SK-N-SH treated with all-trans-retinoic acid at 6 μM for 48 hours (cell line): Measurements from ENCODE around the gene ABCC11.

Experiments
- CSRNP3 ChIP-seq: fragments of 250-450 bp; sonication (Bioruptor Pico); IDR thresholded peaks from 2 replicates; pipeline ENCODE4 v1.5.1; 2021; ENCODE audit warnings: mild to moderate bottlenecking, moderate library complexity
- ISL1 ChIP-seq: fragments of 250-450 bp; sonication (Bioruptor Pico); IDR thresholded peaks from 2 replicates; pipeline ENCODE4 v2.1.2; 2022; ENCODE audit warnings: mild to moderate bottlenecking, moderate library complexity
- OSR1 ChIP-seq: fragments of 250-450 bp; sonication (Bioruptor Pico); IDR thresholded peaks from 2 replicates; pipeline ENCODE4 v1.8.0; 2022; ENCODE audit warnings: moderate library complexity, mild to moderate bottlenecking, inconsistent platforms
- PATZ1 ChIP-seq: fragments of 250-450 bp; sonication (Bioruptor Pico); IDR thresholded peaks from 2 replicates; pipeline ENCODE4 v1.8.0; 2020; ENCODE audit warnings: mild to moderate bottlenecking, moderate library complexity, borderline replicate concordance
- PPARA ChIP-seq: fragments of 250-450 bp; sonication (Bioruptor Pico); IDR thresholded peaks from 2 replicates; pipeline ENCODE4 v1.5.0; 2020; ENCODE audit warnings: mild to moderate bottlenecking, borderline replicate concordance
- RARB ChIP-seq: fragments of 250-450 bp; sonication (Bioruptor Pico); IDR thresholded peaks from 2 replicates; pipeline ENCODE4 v1.8.0; 2021; ENCODE audit warnings: mild to moderate bottlenecking, moderate library complexity
- SNAI2 ChIP-seq: fragments of 250-450 bp; sonication (Bioruptor Pico); IDR thresholded peaks from 2 replicates; pipeline ENCODE4 v1.5.0; 2020; ENCODE audit warnings: mild to moderate bottlenecking, moderate library complexity
- ZFP3 ChIP-seq: fragments of 250-450 bp; sonication (Bioruptor Pico); IDR thresholded peaks from 2 replicates; pipeline ENCODE4 v1.5.0; 2020; ENCODE audit warnings: mild to moderate bottlenecking, moderate library complexity
- ZNF565 ChIP-seq: fragments of 450-650 bp; formaldehyde crosslinking; conservative IDR thresholded peaks from 2 replicates; pipeline ENCODE4 v1.5.0; 2020; ENCODE audit warnings: low read depth, mild to moderate bottlenecking, moderate library complexity
- ZNF70 ChIP-seq: fragments of 450-650 bp; formaldehyde crosslinking; IDR thresholded peaks from 2 replicates; pipeline ENCODE4 v1.5.0; 2020; ENCODE audit warnings: mild to moderate bottlenecking, moderate library complexity
- ZNF8 ChIP-seq: fragments of 450-650 bp; formaldehyde crosslinking; IDR thresholded peaks from 2 replicates; pipeline ENCODE4 v1.5.0; 2020; ENCODE audit warnings: mild to moderate bottlenecking, moderate library complexity

GRCh38 chr16:48162839-48163410 is 84.4 kb downstream of the ABCC11 start:
- TF ChIP-seq ISL1, result no peak
- no peak for TF ChIP-seq PATZ1
- no peak for TF ChIP-seq RARB
- TF ChIP-seq SNAI2 (CRISPR knock-in tag), result no peak
- no peak for TF ChIP-seq ZNF70 (CRISPR knock-in tag)
- no peak for TF ChIP-seq ZNF8
- TF ChIP-seq CSRNP3, result no peak
- TF ChIP-seq ZFP3 (CRISPR knock-in tag), result no peak
- no peak for TF ChIP-seq ZNF565 (CRISPR knock-in tag)
- no peak for TF ChIP-seq PPARA (CRISPR knock-in tag)
- TF ChIP-seq OSR1 (CRISPR knock-in tag), result no peak
